Cardiac septum (tissue), 1 donor: ENCODE data around the gene KIR3DL1. TPM values are rescaled to one million over a fixed set of nuclear protein-coding genes. Genes with fewer than 3 reads are reported as not detected.

ENCODE experiments used
- DNase-seq: peaks from one replicate; pipeline ENCODE4 v3.0.0-alpha.2; 2020; ENCODE audit warnings: low spot score
- intact Hi-C: fragments of 100-400 bp; cut with DNase I; formaldehyde crosslinking; loops from one replicate; pipeline ENCODE4 v1.14.0; 2022
- total RNA-seq: library from RNA; stranded (reverse); fragmentation: NEBNext Ultra II Directional; extraction: Animal tissue kit (Norgen Biotek cat#: 25700); gene quantifications from one replicate; pipeline ENCODE4 v1.2.1, GENCODE V29; 2021
- donor health status: DM: no; HTN: no; CAD: no.

The KIR3DL1 gene
- total RNA-seq, 1 donor from 2014 or later, result not detected

DNA sequence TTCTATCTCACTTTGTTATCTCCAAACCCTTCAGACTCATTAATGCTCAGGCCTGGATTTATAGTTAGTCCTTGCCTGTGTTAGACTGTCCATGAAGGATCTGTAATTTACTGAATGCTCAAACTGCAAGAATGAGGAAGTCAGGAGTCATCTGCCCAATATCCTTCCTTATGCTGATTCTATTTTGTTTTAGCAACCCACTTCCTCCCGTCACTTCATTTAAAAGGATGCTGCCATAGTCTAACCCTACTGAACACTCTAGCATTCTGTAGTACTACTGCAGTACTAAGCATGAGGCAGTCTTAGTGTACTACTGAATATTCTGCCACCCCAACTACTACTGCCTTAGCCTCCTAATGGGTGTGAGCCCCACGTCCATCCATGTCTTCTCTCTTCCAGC, 59.2 kb downstream of the KIR3DL1 start:
- intact Hi-C loops, result no loop called here
- no peak for DNase-seq

DNA sequence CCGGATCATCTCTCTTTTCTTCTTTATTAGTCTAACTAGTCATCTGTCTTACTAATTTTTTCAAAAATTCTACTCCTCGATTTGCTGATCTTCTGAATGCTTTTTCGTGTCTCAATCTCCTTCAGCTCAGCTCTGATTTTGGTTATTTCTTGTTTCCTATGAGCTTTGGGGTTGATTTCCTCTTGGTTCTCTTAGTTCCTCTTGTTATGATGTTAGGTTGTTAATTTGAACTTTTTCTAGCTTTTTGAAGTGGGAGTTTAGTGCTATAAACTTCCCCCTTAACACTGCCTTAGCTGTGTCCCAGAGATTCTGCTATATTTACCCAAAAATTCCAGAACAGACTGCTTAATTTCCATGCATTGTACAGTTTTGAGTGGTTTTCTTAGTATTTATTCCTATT, 61.2 kb downstream of the KIR3DL1 start:
- DNase-seq, result no peak
- intact Hi-C loops, result no loop called here

Other genes starting within 250 kb of the KIR3DL1 start
- 1.3 TPM for gene LILRA2, start 242.7 kb upstream of the KIR3DL1 start, total RNA-seq
- gene LILRA1, start 222.8 kb upstream of the KIR3DL1 start, total RNA-seq, result 0.51 TPM
- 1.5 TPM for gene LILRB1, start 186.0 kb upstream of the KIR3DL1 start, total RNA-seq
- 1.2 TPM for gene LILRB4, start 153.5 kb upstream of the KIR3DL1 start, total RNA-seq
- not detected for gene KIR3DL3, start 92.0 kb upstream of the KIR3DL1 start, total RNA-seq
- gene KIR2DL3, start 78.0 kb upstream of the KIR3DL1 start, total RNA-seq, result not detected
- gene KIR2DL1, start 46.7 kb upstream of the KIR3DL1 start, total RNA-seq, result not detected
- not detected for gene KIR2DL4, start 12.9 kb upstream of the KIR3DL1 start, total RNA-seq
- not detected for gene KIR2DS4, start 16.2 kb downstream of the KIR3DL1 start, total RNA-seq
- not detected for gene KIR3DL2, start 34.0 kb downstream of the KIR3DL1 start, total RNA-seq
- 0.70 TPM for gene FCAR, start 57.8 kb downstream of the KIR3DL1 start, total RNA-seq
- gene NCR1, start 89.7 kb downstream of the KIR3DL1 start, total RNA-seq, result not detected
- not detected for gene NLRP7, start 131.1 kb downstream of the KIR3DL1 start, total RNA-seq
- gene NLRP2, start 149.9 kb downstream of the KIR3DL1 start, total RNA-seq, result 0.86 TPM
- 0.65 TPM for gene GP6, start 221.8 kb downstream of the KIR3DL1 start, total RNA-seq
- gene RDH13, start 246.7 kb downstream of the KIR3DL1 start, total RNA-seq, result 43.4 TPM